Measurements from ENCODE around the gene DYRK1A.

DNA sequence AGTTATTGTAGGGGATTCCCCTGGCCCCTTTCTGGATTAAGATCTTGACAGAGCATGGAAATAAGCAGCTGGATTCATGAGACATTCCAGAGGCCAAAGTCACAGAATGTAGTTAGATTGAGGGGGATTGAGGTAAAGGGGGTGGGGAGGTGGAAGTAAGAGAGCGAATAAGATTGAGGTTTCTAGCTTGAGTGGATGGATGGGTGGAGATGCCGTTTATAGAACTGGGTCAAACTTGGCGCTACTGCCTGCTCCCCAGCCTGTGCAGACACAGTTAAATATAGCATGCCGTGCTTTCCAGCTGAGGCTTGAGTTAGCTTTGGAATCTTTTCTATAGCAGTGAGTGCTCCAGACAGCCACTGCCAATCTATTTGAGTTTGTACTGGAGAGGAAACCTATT, 85.7 kb downstream of the DYRK1A start:
- TF ChIP-seq EZH2 (optimal IDR thresholded peaks at IDR 0.05; ENCODE audit: low read depth, low read length): no peak
- TF ChIP-seq, protein P1, sequence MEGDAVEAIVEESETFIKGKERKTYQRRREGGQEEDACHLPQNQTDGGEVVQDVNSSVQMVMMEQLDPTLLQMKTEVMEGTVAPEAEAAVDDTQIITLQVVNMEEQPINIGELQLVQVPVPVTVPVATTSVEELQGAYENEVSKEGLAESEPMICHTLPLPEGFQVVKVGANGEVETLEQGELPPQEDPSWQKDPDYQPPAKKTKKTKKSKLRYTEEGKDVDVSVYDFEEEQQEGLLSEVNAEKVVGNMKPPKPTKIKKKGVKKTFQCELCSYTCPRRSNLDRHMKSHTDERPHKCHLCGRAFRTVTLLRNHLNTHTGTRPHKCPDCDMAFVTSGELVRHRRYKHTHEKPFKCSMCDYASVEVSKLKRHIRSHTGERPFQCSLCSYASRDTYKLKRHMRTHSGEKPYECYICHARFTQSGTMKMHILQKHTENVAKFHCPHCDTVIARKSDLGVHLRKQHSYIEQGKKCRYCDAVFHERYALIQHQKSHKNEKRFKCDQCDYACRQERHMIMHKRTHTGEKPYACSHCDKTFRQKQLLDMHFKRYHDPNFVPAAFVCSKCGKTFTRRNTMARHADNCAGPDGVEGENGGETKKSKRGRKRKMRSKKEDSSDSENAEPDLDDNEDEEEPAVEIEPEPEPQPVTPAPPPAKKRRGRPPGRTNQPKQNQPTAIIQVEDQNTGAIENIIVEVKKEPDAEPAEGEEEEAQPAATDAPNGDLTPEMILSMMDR (IDR thresholded peaks at IDR 0.05; ENCODE audit: low read length): no peak

All from MM.1S (cell line).